Pancreas (tissue), 10 donors: Measurements from ENCODE around the gene DTX3. TPM values are rescaled to one million over a fixed set of nuclear protein-coding genes. Genes with fewer than 3 reads are reported as not detected.
A peak's percentile ranks its signal among the peaks of the same experiment; 100 is the strongest.
"Not testable (repeated sequence)": the region's sequence is repeated elsewhere in the genome, so short reads cannot be mapped to it uniquely, and the experiment has no call there.

Experiments used
- ATAC-seq, 4 donors: fragments of 200-7000 bp; cut with Tn5 transposase; one replicate each; pipeline versions ENCODE4 v1.8.0 to v1.9.1; 2020; ENCODE audit warnings: mild to moderate bottlenecking in 4 of 4, moderate library complexity in 4 of 4
- DNase-seq, 6 donors: peaks; one replicate each; pipeline ENCODE4 v3.0.0-alpha.2; 2020
- FAIRE-seq: peaks from 2 replicates; lab custom pipeline; 2012; peaks lifted over from hg19 to GRCh38; lab: Jason Lieb, UNC
- H3K27ac ChIP-seq, 4 donors: fragments of 200-600 bp; sonication (generic); 1 replicate in 3 of 4; 2 replicates in 1 of 4; pipeline versions ENCODE4 v1.5.0 to v1.8.0; 2020
- H3K27me3 ChIP-seq, 4 donors: fragments of 200-600 bp; one replicate each; pipeline ENCODE4 v1.8.0; 2021
- H3K36me3 ChIP-seq, 3 donors: fragments of 200-600 bp; sonication (generic) in 1 of 3; one replicate each; pipeline versions ENCODE4 v1.5.0 to v1.8.0; 2020 to 2021
- H3K4me1 ChIP-seq, 3 donors: fragments of 200-600 bp; one replicate each; pipeline ENCODE4 v1.8.0; 2021
- H3K4me3 ChIP-seq, 4 donors: fragments of 200-600 bp; sonication (generic) in 2 of 4; one replicate each; pipeline versions ENCODE4 v1.5.0 to v1.8.0; 2020 to 2021
- H3K9me3 ChIP-seq, 4 donors: fragments of 200-600 bp; one replicate each; pipeline ENCODE4 v1.8.0; 2021
- WGBS, 2 donors: extraction: QIAGEN DNeasy Blood & Tissue Kit; methylation state at CpG; one replicate each; pipeline ENCODE4 v1.1.7; 2013; 5-methylcytosine and 5-hydroxymethylcytosine counted together
- intact Hi-C, 3 donors: fragments of 100-400 bp; cut with DNase I; formaldehyde crosslinking; loops; one replicate each; pipeline versions ENCODE4 v1.11.1 to v1.14.2; 2022
- polyA plus RNA-seq, 2 donors: library from polyadenylated mRNA; stranded (reverse); fragments of 200-250 nt; gene quantifications; one replicate each; pipeline ENCODE4 v1.2.3, GENCODE V29; 2013
- total RNA-seq, 6 donors: library from RNA; stranded (reverse); fragmentation: NEBNext Ultra II Directional in 4 of 6; extraction: Animal tissue kit (Norgen Biotek cat#: 25700) in 4 of 6; gene quantifications; one replicate each; pipeline versions ENCODE4 v1.2.1 to v1.2.4, GENCODE V29; 2021 to 2023
- TF ChIP-seq, protein P1 (sequence below), 4 donors: fragments of 200-600 bp; sonication (generic) in 3 of 4; IDR thresholded peaks; one replicate each; pipeline versions ENCODE4 v1.5.0 to v1.8.0; 2021; ENCODE audit warnings: antibody characterized with exemption in 4 of 4
- donor health status: healthy with polysubstance abuse.
- donor health status: DM: no; HTN: no; CAD: no; lungs with moderate emphysema.
- donor health status: DM: no; HTN: no; CAD: no.
- donor health status: control.
- donor health status: control.
- donor health status: Bipolar disorder and iron deficiency.
- donor health status: DM: yes; HTN: yes; CAD: no.
- donor health status: DM: no; HTN: no; CAD: no.
- donor health status: DM: no; HTN: no; CAD: no.
- donor health status: DM: yes; HTN: yes; CAD: no.

The DTX3 gene
- total and polyA plus RNA-seq, 8 donors = 9.0 to 71.7 (median 13.5) TPM

- WGBS, 2 donors = 57 to 60% methylated on average over 6 of the region's 6 CpGs
- Histone ChIP-seq H3K27me3 (peaks cover 0 to 21% (median 3%) of the 10 kb centered on the region in 4 donors), H3K36me3 (no peaks in the 10 kb centered on the region), H3K4me3 (no peak overlapping the region), H3K4me1 (peaks cover 0 to 6% (median 5%) of the 10 kb centered on the region in 3 donors), H3K9me3 (no peaks in the 10 kb centered on the region), H3K27ac (no peak overlapping the region)
- DNase-seq = no peak
- intact Hi-C loops = no loop called here
- no peak for ATAC-seq
- FAIRE-seq = no peak
- TF ChIP-seq, protein P1, sequence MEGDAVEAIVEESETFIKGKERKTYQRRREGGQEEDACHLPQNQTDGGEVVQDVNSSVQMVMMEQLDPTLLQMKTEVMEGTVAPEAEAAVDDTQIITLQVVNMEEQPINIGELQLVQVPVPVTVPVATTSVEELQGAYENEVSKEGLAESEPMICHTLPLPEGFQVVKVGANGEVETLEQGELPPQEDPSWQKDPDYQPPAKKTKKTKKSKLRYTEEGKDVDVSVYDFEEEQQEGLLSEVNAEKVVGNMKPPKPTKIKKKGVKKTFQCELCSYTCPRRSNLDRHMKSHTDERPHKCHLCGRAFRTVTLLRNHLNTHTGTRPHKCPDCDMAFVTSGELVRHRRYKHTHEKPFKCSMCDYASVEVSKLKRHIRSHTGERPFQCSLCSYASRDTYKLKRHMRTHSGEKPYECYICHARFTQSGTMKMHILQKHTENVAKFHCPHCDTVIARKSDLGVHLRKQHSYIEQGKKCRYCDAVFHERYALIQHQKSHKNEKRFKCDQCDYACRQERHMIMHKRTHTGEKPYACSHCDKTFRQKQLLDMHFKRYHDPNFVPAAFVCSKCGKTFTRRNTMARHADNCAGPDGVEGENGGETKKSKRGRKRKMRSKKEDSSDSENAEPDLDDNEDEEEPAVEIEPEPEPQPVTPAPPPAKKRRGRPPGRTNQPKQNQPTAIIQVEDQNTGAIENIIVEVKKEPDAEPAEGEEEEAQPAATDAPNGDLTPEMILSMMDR (IDR thresholded peaks at IDR 0.05) = no peak
Observed at GRCh38 chr12:57630891-57631433, 26.3 kb downstream of the DTX3 start.

GRCh38 chr12:57631566-57632072 is 27.0 kb downstream of the DTX3 start:
- H3K9me3 ChIP-seq = no peaks in the 10 kb centered on the region
- ATAC-seq (no peak), FAIRE-seq (no peak), DNase-seq (peak in 1 of 6 donors; percentile 9)
- no peak overlapping the region for H3K27ac ChIP-seq
- 12 to 13% methylated on average over 26 of the region's 26 CpGs for WGBS, 2 donors
- H3K27me3 ChIP-seq = peaks cover 0 to 15% (median 2%) of the 10 kb centered on the region in 4 donors
- H3K4me3 ChIP-seq = peak overlapping the region in 1 of 4 donors; percentile 67
- TF ChIP-seq, protein P1 (IDR thresholded peaks at IDR 0.05) = no peak
- peaks cover 0 to 6% (median 5%) of the 10 kb centered on the region in 3 donors for H3K4me1 ChIP-seq
- no peaks in the 10 kb centered on the region for H3K36me3 ChIP-seq
- intact Hi-C loops = no loop called here

DNA sequence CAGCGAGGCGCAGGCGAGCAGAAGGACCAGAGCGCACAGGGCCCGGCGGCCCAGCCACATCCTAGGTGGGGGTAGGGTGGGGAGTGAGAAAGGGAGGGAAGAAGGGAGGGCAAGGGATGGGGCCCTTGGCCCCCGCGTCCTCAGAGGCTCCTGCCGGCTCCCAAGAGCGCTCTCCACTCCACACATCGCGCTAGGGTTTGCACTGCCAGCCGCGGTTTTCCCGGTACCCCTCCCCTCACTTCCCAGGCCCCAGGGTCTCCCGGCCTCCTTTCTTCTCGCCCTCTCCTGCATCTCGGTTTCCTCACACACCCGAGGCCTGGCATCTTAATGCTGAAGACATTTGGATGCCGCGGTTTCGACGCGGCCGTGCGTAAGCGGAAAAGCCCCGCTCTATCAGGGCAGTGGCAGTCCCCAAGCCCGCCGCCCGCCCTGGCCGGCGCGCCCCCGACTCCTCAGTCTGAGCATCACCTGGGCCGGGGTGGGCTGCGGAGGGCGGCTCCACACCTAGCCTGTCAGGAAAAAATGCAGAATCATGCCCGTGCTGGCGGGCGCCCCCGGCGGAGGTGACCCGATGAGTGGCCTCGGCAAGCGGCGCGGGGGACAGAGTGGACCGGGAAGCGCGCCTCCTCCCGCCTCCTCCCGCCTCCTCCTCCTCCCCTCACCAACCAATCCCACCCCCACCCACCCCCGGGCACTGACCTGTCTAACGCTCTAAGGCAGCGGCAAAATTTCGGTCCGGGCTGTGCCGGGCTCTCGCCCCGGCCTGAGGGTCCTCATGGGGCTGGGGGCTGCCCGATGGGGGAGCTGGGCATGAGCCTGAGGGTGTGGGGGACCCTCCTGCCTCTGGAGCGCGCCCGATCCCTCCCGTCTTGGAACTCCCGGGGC is 27.7 kb downstream of the DTX3 start:
- peak in 2 of 6 donors; percentile 25 to 79 for DNase-seq
- H3K36me3 ChIP-seq = no peaks in the 10 kb centered on the region
- no peak for FAIRE-seq

DNA sequence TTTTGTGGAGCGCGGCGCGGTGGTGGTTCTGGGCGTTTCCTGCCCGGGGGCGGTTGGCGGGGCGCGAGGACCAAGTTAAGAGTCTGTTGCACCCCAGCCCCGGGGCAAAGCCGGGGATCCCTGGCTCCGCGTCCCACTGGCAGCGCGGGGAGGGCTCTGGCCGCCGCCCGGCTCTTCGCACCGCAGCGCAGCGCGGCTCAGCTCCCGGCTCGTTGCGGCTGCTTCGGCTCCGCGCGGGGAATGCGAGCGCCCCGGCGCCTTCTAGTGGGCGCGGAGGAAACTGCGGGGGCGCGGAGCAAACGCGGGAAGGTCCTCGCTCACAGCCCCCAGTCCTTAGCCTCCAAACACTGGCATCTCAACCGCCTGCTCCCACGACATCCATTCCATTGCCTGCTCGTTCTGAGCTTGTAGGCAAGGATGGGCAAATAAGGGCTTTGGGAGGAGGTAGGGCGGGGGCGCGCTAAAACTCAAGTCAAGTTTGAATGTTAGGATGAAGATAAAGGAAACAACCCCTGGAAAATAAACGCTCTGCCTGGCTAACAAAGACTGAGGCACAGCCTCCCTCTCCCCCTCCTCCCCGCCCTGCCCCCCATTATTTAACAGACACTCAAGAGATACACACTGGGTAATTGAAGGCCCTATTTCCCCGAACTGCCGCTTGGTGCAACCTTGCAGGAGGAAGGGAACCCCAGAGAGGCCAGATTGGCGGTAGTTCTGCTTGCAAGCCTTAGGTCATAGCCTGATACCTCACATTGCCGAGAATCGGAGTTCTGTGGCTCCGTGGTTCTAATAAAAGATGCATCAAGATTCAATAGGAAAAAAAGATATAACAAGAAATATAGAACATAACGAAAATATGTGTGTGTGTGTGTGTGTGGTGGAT is 28.6 kb downstream of the DTX3 start, which contains the start of gene B4GALNT1:
TSS of gene B4GALNT1 (minus strand) at position 244 of the 883 bp plus-strand sequence. CDS start 1,069 bp downstream, outside the sequence.
- 3 to 4% methylated on average over 50 to 58 of the region's 58 CpGs for WGBS, 2 donors
- peak; percentile 93 to 98 (median 97) for ATAC-seq
- H3K36me3 ChIP-seq = no peaks in the 10 kb centered on the region
- no peaks in the 10 kb centered on the region for H3K9me3 ChIP-seq
- H3K27ac ChIP-seq = no peak within 1 kb of the TSS
- TF ChIP-seq, protein P1 (IDR thresholded peaks at IDR 0.05) = peak; percentile 71 to 92 (median 84)
- peaks cover 0 to 7% (median 0%) of the 10 kb centered on the region in 4 donors for H3K27me3 ChIP-seq
- peak within 1 kb of the TSS; percentile 10 to 67 (median 34) for H3K4me3 ChIP-seq
- no peak for FAIRE-seq
- intact Hi-C loops = no loop called here
- peak in 4 of 6 donors; percentile 60 to 89 (median 74) for DNase-seq
- peaks cover 0 to 6% (median 5%) of the 10 kb centered on the region in 3 donors for H3K4me1 ChIP-seq

More for the DNA sequence above, 27.7 kb downstream of the DTX3 start:
- peaks cover 0 to 8% (median 0%) of the 10 kb centered on the region in 4 donors for H3K27me3 ChIP-seq
- intact Hi-C loops = no loop called here
- H3K27ac ChIP-seq = no peak overlapping the region
- 1 to 2% methylated on average over 58 to 67 of the region's 67 CpGs for WGBS, 2 donors
- peak; percentile 46 to 62 (median 56) for ATAC-seq
- peaks cover 0 to 6% (median 5%) of the 10 kb centered on the region in 3 donors for H3K4me1 ChIP-seq
- TF ChIP-seq, protein P1 (IDR thresholded peaks at IDR 0.05) = no peak
- H3K4me3 ChIP-seq = peak overlapping the region; percentile 10 to 67 (median 34)
- H3K9me3 ChIP-seq = no peaks in the 10 kb centered on the region

DNA sequence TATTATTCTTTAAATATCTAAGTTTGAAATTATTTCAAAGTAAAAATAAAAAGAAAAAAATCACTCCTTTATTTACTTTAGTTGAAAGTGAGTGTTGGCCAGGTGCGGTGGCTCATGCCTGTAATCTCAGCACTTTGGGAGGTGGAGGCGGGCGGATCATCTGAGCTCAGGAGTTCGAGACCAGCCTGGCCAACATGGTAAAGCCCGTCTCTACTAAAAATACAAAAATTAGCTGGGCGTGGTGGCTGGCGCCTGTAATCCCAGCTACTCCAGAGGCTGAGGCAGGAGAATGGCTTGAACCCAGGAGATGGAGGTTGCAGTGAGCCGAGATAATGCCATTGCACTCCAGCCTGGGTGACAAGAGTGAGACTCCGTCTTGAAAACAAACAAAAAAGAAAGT is 32.1 kb downstream of the DTX3 start:
- H3K9me3 ChIP-seq, FAIRE-seq, intact Hi-C loops, H3K36me3 ChIP-seq, H3K4me3 ChIP-seq, ATAC-seq, H3K27ac ChIP-seq, H3K4me1 ChIP-seq, H3K27me3 ChIP-seq: not testable (repeated sequence)
- DNase-seq = peak in 1 of 6 donors; percentile 1
- 70 to 78% methylated on average over 9 of the region's 9 CpGs for WGBS, 2 donors
